Neural cell (in vitro differentiated cells): Measurements from ENCODE around the gene ADGRD2.

Source experiments
- CTCF ChIP-seq: fragments of 450-650 bp; IDR thresholded peaks from 2 replicates; pipeline ENCODE4 v1.5.1; 2014; ENCODE audit warnings: antibody characterized with exemption, mild to moderate bottlenecking, moderate library complexity; ENCODE audit not compliant: poor library complexity, severe bottlenecking
- POLR2AphosphoS5 ChIP-seq: IDR thresholded peaks from 2 replicates; pipeline ENCODE4 v1.6.1; 2012
- REST ChIP-seq: IDR thresholded peaks from 2 replicates; pipeline ENCODE4 v1.6.1; 2012; ENCODE audit warnings: borderline replicate concordance
- SMC3 ChIP-seq: fragments of 450-650 bp; conservative IDR thresholded peaks from 2 replicates; pipeline ENCODE4 v1.6.1; 2014; ENCODE audit warnings: antibody characterized with exemption, mild to moderate bottlenecking, moderate library complexity; ENCODE audit not compliant: poor library complexity

GRCh38 chr9:124479371-124479770, 29.1 kb downstream of the ADGRD2 start:
- TF ChIP-seq CTCF (no peak), POLR2AphosphoS5 (no peak), SMC3 (no peak), REST (no peak)
